Right lobe of liver (tissue), 4 donors: ENCODE results near the gene TROAP.

Source experiments
- CTCF ChIP-seq, 4 donors: fragments of 200-600 bp in 3 of 4; fragments of 450-650 bp in 1 of 4; IDR thresholded peaks; one replicate each; pipeline versions ENCODE4 v1.5.1 to v1.8.0; 2016 to 2022; ENCODE audit warnings: antibody characterized with exemption in 4 of 4, mild to moderate bottlenecking in 2 of 4
- POLR2A ChIP-seq: fragments of 450-650 bp; IDR thresholded peaks from one replicate; pipeline ENCODE4 v1.6.1; 2017; ENCODE audit warnings: antibody characterized with exemption, mild to moderate bottlenecking
- donor health status: DM: no; HTN: no; CAD: no.
- donor health status: DM: no; HTN: no; CAD: no.
- donor health status: DM: no; HTN: yes; CAD: no.

DNA sequence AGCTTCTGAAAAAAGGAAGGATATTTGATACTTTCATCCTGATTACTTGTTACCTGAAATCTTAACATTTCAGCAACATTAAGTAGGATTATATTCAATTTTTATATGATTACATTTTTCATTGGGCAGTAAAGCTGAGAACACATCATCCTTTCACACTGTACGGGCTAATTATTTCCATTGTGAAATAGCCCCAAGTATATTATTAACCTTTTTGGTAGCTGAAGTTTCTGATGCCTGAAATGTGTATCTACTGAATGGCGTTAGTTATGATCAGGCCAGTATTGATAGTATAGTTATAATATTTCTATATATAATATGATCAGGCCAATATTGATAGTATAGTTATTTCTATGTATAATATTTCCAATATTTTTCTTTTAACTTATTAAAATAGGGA lies 54.3 kb downstream of the TROAP start:
- no peak for TF ChIP-seq CTCF (IDR thresholded peaks at IDR 0.05)
- TF ChIP-seq POLR2A: no peak
